Stomach (tissue), 9 donors: ENCODE data around the gene PIEZO2. TPM values are rescaled to one million over a fixed set of nuclear protein-coding genes. Genes with fewer than 3 reads are reported as not detected.
"Not testable (repeated sequence)": the region's sequence is repeated elsewhere in the genome, so short reads cannot be mapped to it uniquely, and the experiment has no call there.

Experiments used
- DNase-seq, 2 donors: peaks; one replicate each; pipeline versions ENCODE4 v3.0.0 to v3.0.0-alpha.2; 2013 to 2019
- H3K27ac ChIP-seq, 5 donors: fragments of 200-600 bp in 4 of 5; sonication (generic) in 4 of 5; one replicate each; pipeline ENCODE4 v1.5.1; 2013 to 2019; ENCODE audit warnings: mild to moderate bottlenecking in 1 of 5, moderate library complexity in 1 of 5
- H3K27me3 ChIP-seq, 3 donors: fragments of 200-600 bp; sonication (generic); one replicate each; pipeline ENCODE4 v1.5.1; 2017 to 2019; ENCODE audit warnings: mixed run types in 1 of 3
- H3K36me3 ChIP-seq, 4 donors: fragments of 200-600 bp; sonication (generic); 1 replicate in 3 of 4; 2 replicates in 1 of 4; pipeline ENCODE4 v1.5.1; 2016 to 2019
- H3K4me1 ChIP-seq, 4 donors: fragments of 200-600 bp; sonication (generic); one replicate each; pipeline ENCODE4 v1.5.1; 2016 to 2019
- H3K4me3 ChIP-seq, 4 donors: fragments of 200-600 bp; sonication (generic) in 3 of 4; one replicate each; pipeline ENCODE4 v1.5.1; 2016 to 2019; ENCODE audit warnings: mild to moderate bottlenecking in 1 of 4
- H3K9me3 ChIP-seq, 4 donors: fragments of 200-600 bp; sonication (generic); one replicate each; pipeline ENCODE4 v1.5.1; 2016 to 2019
- CTCF ChIP-seq, 7 experiments: fragments of 450-650 bp in 4 of 7; fragments of 200-600 bp in 3 of 7; sonication (generic) in 3 of 7; IDR thresholded peaks; one replicate each; pipeline ENCODE4 v1.5.1; 2016 to 2019; ENCODE audit warnings: antibody characterized with exemption in 7 of 7, control low read depth in 2 of 7, mild to moderate bottlenecking in 1 of 7
- EP300 ChIP-seq: sonication (generic); formaldehyde crosslinking; IDR thresholded peaks from one replicate; pipeline ENCODE4 v1.6.1; 2017; ENCODE audit warnings: antibody characterized with exemption
- POLR2A ChIP-seq, 4 donors: fragments of 450-650 bp; IDR thresholded peaks; one replicate each; pipeline ENCODE4 v1.6.1; 2016; ENCODE audit warnings: antibody characterized with exemption in 4 of 4, control low read depth in 2 of 4, mild to moderate bottlenecking in 1 of 4, moderate library complexity in 1 of 4
- POLR2AphosphoS5 ChIP-seq, 3 donors: sonication (generic); formaldehyde crosslinking; IDR thresholded peaks; one replicate each; pipeline ENCODE4 v1.6.1; 2016; ENCODE audit warnings: antibody characterized with exemption in 3 of 3
- WGBS, 5 donors: extraction: QIAGEN DNeasy Blood & Tissue Kit in 3 of 5; methylation state at CpG; one replicate each; pipeline versions ENCODE4 v1.1.5 to v1.1.7; 2013 to 2018; 5-methylcytosine and 5-hydroxymethylcytosine counted together
- intact Hi-C: fragments of 100-400 bp; cut with DNase I; formaldehyde crosslinking; loops from one replicate; pipeline ENCODE4 v1.15.1; 2023; ENCODE audit warnings: low total_unique reads
- polyA plus RNA-seq, 3 donors: library from polyadenylated mRNA; stranded (reverse); fragments of 200-250 nt; gene quantifications; one replicate each; pipeline ENCODE4 v1.2.3, GENCODE V29; 2013
- total RNA-seq, 5 donors: library from RNA; depleted of rRNA; stranded (reverse); fragments of >200 nt; gene quantifications; one replicate each; pipeline versions ENCODE4 v1.1.0 to v1.2.3, GENCODE V29; 2014 to 2016
- donor health status: healthy with polysubstance abuse.
- donor health status: Bipolar disorder and iron deficiency.
- donor health status: healthy.

The PIEZO2 gene
- total and polyA plus RNA-seq, 8 donors: 0.30 to 45.3 (median 2.5) TPM

GRCh38 chr18:10916865-10917264, 232.5 kb downstream of the PIEZO2 start:
- intact Hi-C loops: no loop called here
- DNase-seq: no peak
- H3K4me1 ChIP-seq: no peaks in the 10 kb centered on the region

GRCh38 chr18:10916387-10916786, 233.0 kb downstream of the PIEZO2 start:
- no peak for DNase-seq
- Histone ChIP-seq H3K9me3 (no peaks in the 10 kb centered on the region), H3K27ac (no peak overlapping the region), H3K36me3 (no peaks in the 10 kb centered on the region), H3K27me3 (no peaks in the 10 kb centered on the region), H3K4me1 (no peaks in the 10 kb centered on the region), H3K4me3 (no peak overlapping the region)
- intact Hi-C loops: no loop called here
- no peak for TF ChIP-seq EP300
- no peak for TF ChIP-seq POLR2AphosphoS5 (IDR thresholded peaks at IDR 0.05)
- TF ChIP-seq CTCF (IDR thresholded peaks at IDR 0.05): no peak
- TF ChIP-seq POLR2A (IDR thresholded peaks at IDR 0.05): no peak
- 87 to 91% (median 91%) methylated on average over 10 to 23 of the region's 23 CpGs for WGBS, 5 donors

More at GRCh38 chr18:10916865-10917264, 232.5 kb downstream of the PIEZO2 start:
- H3K27me3 ChIP-seq: no peaks in the 10 kb centered on the region
- 16 to 37% (median 32%) methylated on average over 4 of the region's 4 CpGs for WGBS, 5 donors
- no peak overlapping the region for H3K4me3 ChIP-seq
- H3K9me3 ChIP-seq: no peaks in the 10 kb centered on the region
- no peak overlapping the region for H3K27ac ChIP-seq
- no peaks in the 10 kb centered on the region for H3K36me3 ChIP-seq
- no peak for TF ChIP-seq EP300
- no peak for TF ChIP-seq POLR2A (IDR thresholded peaks at IDR 0.05)
- TF ChIP-seq CTCF (IDR thresholded peaks at IDR 0.05): no peak
- no peak for TF ChIP-seq POLR2AphosphoS5 (IDR thresholded peaks at IDR 0.05)

- H3K27ac ChIP-seq, H3K4me3 ChIP-seq, H3K9me3 ChIP-seq, H3K36me3 ChIP-seq, H3K27me3 ChIP-seq, intact Hi-C loops, DNase-seq, H3K4me1 ChIP-seq: not testable (repeated sequence)
- WGBS, 5 donors: 91 to 97% (median 96%) methylated on average over 5 of the region's 5 CpGs
These were observed 233.6 kb downstream of the PIEZO2 start for GRCh38 chr18:10915748-10916147.

- H3K9me3 ChIP-seq, H3K27ac ChIP-seq, DNase-seq, intact Hi-C loops, H3K4me3 ChIP-seq, H3K36me3 ChIP-seq, H3K27me3 ChIP-seq, H3K4me1 ChIP-seq: not testable (repeated sequence)
- WGBS, 5 donors: 74 to 88% (median 81%) methylated on average over 6 to 7 of the region's 8 CpGs
These were observed 234.8 kb downstream of the PIEZO2 start for GRCh38 chr18:10914610-10915009.

GRCh38 chr18:10913919-10914318, 235.4 kb downstream of the PIEZO2 start:
- WGBS, 5 donors: 58 to 74% (median 62%) methylated on average over 4 of the region's 4 CpGs
- Histone ChIP-seq H3K4me1 (no peaks in the 10 kb centered on the region), H3K9me3 (no peaks in the 10 kb centered on the region), H3K36me3 (no peaks in the 10 kb centered on the region), H3K27ac (no peak overlapping the region), H3K4me3 (no peak overlapping the region), H3K27me3 (no peaks in the 10 kb centered on the region)
- TF ChIP-seq POLR2A (IDR thresholded peaks at IDR 0.05): no peak
- no peak for TF ChIP-seq POLR2AphosphoS5 (IDR thresholded peaks at IDR 0.05)
- no peak for TF ChIP-seq EP300
- no peak for TF ChIP-seq CTCF (IDR thresholded peaks at IDR 0.05)
- intact Hi-C loops: no loop called here
- no peak for DNase-seq
